Duodenal mucosa (tissue), 2 donors: ENCODE measurements around the gene TLL1.

Experiments
- H3K27ac ChIP-seq: one replicate; pipeline ENCODE4 v1.7.0; 2013; ENCODE audit warnings: low read depth, low read length
- H3K27me3 ChIP-seq, 2 donors: one replicate each; pipeline ENCODE4 v1.7.0; 2013; ENCODE audit warnings: low read length in 2 of 2, control low read depth in 1 of 2; ENCODE audit not compliant: insufficient read depth in 2 of 2, control insufficient read depth in 1 of 2
- H3K36me3 ChIP-seq, 2 donors: one replicate each; pipeline ENCODE4 v1.7.0; 2013; ENCODE audit warnings: low read length in 2 of 2, control low read depth in 1 of 2; ENCODE audit not compliant: insufficient read depth in 2 of 2, control insufficient read depth in 1 of 2
- H3K4me1 ChIP-seq, 2 donors: one replicate each; pipeline ENCODE4 v1.7.0; 2013; ENCODE audit warnings: low read length in 2 of 2, control low read depth in 1 of 2; ENCODE audit not compliant: insufficient read depth in 2 of 2, control insufficient read depth in 1 of 2
- H3K4me3 ChIP-seq, 2 donors: one replicate each; pipeline ENCODE4 v1.7.0; 2013; ENCODE audit warnings: low read length in 2 of 2, low read depth in 1 of 2
- H3K9ac ChIP-seq, 2 donors: one replicate each; pipeline ENCODE4 v1.7.0; 2013; ENCODE audit warnings: low read length in 2 of 2, low read depth in 1 of 2
- H3K9me3 ChIP-seq, 2 donors: one replicate each; pipeline ENCODE4 v1.7.0; 2013; ENCODE audit warnings: low read length in 2 of 2, control low read depth in 1 of 2; ENCODE audit not compliant: control insufficient read depth in 1 of 2

Gene TLL1

DNA sequence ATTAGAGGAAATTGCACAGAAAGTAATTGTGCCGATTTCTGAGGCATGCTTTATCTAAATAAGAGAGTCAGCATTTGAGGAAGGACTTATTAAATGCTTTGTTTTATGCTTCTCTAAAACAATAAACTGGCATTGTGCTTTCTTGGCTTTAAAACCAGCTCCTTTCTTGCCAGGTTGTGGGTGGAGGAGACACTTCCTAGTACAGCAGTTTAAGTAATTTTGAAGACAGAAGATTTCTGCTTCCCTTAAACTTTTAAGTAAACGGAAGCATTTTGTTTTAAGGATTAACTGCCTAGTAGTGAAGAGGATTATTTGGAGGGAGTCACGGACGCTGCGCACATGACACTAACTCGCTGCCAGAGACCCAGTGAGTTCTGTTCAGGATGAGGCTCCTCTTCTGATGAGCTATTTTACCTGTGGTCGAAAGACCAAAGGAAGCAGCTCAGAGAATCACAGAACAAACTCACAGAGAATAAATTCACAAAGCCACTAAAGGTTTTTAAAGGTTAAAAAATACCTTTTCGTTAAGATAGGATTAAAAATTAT, 169.5 kb downstream of the TLL1 start:
- Histone ChIP-seq H3K27me3 (no peaks in the 10 kb centered on the region), H3K9me3 (no peaks in the 10 kb centered on the region), H3K27ac (no peak overlapping the region), H3K4me3 (peak overlapping the region in 1 of 2 donors; percentile 23), H3K36me3 (no peaks in the 10 kb centered on the region), H3K9ac (no peak overlapping the region), H3K4me1 (no peaks in the 10 kb centered on the region)

DNA sequence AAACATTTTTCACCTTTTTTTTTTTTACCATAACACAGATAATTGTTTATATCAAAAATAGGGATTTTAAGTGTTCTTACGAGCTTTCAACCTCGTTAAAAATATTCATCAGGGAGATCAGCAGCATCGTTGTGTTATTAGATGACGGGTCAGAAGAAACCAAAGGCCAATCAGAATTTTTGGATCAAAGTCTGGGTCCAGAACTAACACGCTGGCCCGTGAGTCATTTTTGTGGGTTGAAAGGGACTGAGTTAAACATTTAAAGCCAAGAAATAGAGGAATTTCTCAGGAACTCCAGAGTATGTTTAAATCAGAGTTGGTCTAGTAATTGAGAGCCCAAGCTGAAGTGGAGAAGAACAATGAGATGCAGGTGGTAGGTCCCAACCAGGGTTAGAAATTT, 170.8 kb downstream of the TLL1 start:
- Histone ChIP-seq H3K27me3 (no peaks in the 10 kb centered on the region), H3K4me3 (no peak overlapping the region), H3K9ac (no peak overlapping the region), H3K27ac (no peak overlapping the region), H3K36me3 (no peaks in the 10 kb centered on the region), H3K9me3 (no peaks in the 10 kb centered on the region), H3K4me1 (no peaks in the 10 kb centered on the region)

DNA sequence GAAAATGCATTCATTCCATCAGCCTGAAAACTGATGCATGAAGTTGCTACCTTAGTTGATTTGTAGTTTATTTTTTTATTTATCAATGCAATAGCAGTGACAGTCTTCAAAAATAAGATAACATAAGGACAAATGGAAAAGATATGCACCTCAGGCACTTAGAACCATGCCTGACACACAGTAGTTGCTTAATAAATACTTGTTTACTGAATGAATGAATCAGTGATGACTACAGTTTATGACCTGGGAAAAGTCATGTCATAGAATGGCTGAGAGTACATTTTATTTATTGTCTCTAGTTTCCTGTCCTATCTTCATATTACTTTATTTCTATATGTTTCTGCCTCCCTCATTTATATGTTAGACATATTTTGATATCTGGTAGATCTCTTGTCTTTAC, 171.8 kb downstream of the TLL1 start:
- Histone ChIP-seq H3K27ac (no peak overlapping the region), H3K27me3 (no peaks in the 10 kb centered on the region), H3K4me1 (no peaks in the 10 kb centered on the region), H3K36me3 (no peaks in the 10 kb centered on the region), H3K9me3 (no peaks in the 10 kb centered on the region), H3K9ac (no peak overlapping the region), H3K4me3 (no peak overlapping the region)

DNA sequence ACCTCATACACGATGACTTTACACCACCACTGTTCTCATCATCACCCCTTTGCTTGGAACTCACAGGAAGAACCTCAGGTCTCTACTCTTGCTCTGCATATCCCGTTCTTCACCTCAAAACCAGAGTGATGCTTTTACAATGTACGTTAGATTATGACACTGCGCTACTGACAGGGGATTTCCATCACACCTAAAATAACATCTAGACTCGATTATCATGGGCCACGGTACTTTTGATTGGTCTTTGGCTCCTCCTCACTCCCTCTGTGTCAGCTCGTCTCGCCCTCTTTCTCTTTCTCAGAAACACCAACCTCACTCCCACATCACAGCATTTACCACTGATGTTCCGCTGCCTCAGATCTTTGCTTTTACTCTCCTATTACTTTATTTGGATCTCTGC, 172.4 kb downstream of the TLL1 start:
- Histone ChIP-seq H3K9ac (no peak overlapping the region), H3K4me1 (no peaks in the 10 kb centered on the region), H3K27ac (no peak overlapping the region), H3K27me3 (no peaks in the 10 kb centered on the region), H3K4me3 (no peak overlapping the region), H3K36me3 (no peaks in the 10 kb centered on the region), H3K9me3 (no peaks in the 10 kb centered on the region)

DNA sequence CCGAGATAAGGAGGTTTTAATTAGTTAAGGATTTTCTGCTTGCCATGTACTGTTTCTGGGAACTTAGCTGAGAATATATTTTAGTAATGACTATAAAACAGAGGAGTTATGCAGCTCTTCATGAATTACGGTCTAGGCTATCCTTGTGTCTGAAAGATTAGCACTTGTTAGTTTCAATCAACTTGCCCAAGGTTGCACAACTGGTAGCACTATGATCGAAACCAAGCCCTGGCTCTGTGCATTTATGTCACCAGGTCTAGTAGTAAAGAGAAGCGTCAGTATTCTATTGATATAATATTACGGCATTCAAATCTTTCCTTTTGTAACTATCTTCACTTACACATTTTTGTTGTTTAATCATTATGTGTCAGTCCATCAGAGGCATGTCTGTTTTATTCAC, 176.0 kb downstream of the TLL1 start:
- H3K27me3 ChIP-seq, result no peaks in the 10 kb centered on the region
- no peak overlapping the region for H3K27ac ChIP-seq
- H3K36me3 ChIP-seq, result no peaks in the 10 kb centered on the region
- H3K4me3 ChIP-seq, result no peak overlapping the region
- H3K4me1 ChIP-seq, result no peaks in the 10 kb centered on the region
- no peaks in the 10 kb centered on the region for H3K9me3 ChIP-seq
- no peak overlapping the region for H3K9ac ChIP-seq

DNA sequence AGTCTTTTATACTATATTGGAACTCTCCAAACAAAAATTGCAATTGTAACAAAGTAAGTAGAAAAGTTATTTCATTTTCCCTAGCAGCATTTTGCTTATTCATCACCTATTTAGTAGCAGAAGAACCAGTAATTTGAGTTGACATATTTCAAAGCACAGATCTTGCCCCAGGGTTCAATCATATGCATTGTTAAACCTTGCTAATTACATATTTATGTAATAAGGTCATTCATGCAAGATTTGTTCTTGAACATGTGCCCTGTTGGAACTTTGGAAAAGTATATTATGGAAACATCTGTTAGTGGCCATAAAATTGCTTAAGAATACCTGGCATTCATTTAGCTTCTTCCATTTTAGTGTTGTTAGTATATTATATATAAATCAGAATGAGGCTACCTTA, 191.7 kb downstream of the TLL1 start:
- H3K27me3 ChIP-seq, result no peaks in the 10 kb centered on the region
- no peaks in the 10 kb centered on the region for H3K4me1 ChIP-seq
- no peak overlapping the region for H3K27ac ChIP-seq

DNA sequence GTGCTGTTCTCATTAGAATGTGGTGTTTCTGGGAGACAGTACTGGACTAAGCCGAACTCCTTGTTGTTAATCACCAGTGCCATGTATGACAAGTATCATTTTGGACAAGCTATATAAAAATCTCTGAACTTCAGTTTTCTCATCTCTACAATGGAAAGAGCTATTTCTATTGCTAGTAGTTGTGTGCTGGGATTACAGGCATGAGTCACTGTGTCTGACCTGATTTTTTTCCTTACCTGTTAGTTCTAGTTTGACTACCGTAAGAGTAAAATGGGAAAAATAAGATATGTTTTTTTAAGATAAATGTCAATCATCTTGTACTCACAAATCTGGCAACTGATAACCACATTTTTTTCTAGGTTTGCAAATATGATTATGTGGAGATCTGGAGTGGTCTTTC, 192.3 kb downstream of the TLL1 start:
- Histone ChIP-seq H3K27ac (no peak overlapping the region), H3K4me1 (no peaks in the 10 kb centered on the region), H3K4me3 (no peak overlapping the region), H3K36me3 (no peaks in the 10 kb centered on the region), H3K27me3 (no peaks in the 10 kb centered on the region), H3K9ac (no peak overlapping the region), H3K9me3 (no peaks in the 10 kb centered on the region)

More for the DNA sequence above, 191.7 kb downstream of the TLL1 start:
- Histone ChIP-seq H3K9me3 (no peaks in the 10 kb centered on the region), H3K4me3 (no peak overlapping the region), H3K9ac (no peak overlapping the region), H3K36me3 (no peaks in the 10 kb centered on the region)

DNA sequence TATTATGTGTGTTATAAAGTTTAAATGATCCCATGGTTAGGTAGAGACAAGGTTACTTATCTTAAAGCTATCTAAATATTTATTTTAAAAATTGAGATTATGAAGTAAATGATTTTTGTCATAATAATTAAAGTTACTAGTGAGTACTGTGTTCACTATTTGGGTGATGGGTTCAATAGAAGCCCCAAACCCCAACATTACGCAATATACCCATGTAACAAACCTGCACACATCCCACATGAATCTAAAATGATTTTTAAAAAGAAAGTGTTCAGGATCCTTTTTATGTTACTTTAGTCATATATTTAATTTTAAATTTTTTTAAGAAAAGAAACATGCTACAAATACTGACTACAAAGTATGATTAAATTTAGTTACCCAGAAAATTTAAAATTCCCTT, 193.9 kb downstream of the TLL1 start:
- H3K9me3 ChIP-seq, result no peaks in the 10 kb centered on the region
- H3K9ac ChIP-seq, result no peak overlapping the region
- no peaks in the 10 kb centered on the region for H3K36me3 ChIP-seq
- no peaks in the 10 kb centered on the region for H3K27me3 ChIP-seq
- H3K4me1 ChIP-seq, result no peaks in the 10 kb centered on the region
- H3K4me3 ChIP-seq, result no peak overlapping the region
- H3K27ac ChIP-seq, result no peak overlapping the region

DNA sequence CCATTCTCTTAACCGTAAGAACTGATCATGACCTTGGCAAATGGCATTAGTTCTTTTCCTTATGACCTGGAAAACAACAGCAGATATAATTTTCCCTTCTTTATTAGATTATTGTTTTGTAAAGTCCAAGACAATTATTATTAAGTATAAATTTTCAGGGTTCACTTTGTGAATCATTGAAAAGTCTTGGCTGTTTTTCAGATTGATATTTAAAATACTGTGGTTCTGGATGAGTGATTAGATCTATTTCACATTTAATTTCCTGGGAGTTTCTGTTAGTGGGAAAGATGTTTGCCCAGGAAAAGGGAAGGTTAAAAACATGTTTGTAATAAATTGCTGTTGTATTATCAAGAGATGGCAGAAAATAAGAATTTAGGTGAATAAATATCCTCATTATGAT, 194.9 kb downstream of the TLL1 start:
- Histone ChIP-seq H3K9me3 (no peaks in the 10 kb centered on the region), H3K27me3 (no peaks in the 10 kb centered on the region), H3K4me3 (no peak overlapping the region), H3K27ac (no peak overlapping the region), H3K4me1 (no peaks in the 10 kb centered on the region), H3K36me3 (no peaks in the 10 kb centered on the region), H3K9ac (no peak overlapping the region)

DNA sequence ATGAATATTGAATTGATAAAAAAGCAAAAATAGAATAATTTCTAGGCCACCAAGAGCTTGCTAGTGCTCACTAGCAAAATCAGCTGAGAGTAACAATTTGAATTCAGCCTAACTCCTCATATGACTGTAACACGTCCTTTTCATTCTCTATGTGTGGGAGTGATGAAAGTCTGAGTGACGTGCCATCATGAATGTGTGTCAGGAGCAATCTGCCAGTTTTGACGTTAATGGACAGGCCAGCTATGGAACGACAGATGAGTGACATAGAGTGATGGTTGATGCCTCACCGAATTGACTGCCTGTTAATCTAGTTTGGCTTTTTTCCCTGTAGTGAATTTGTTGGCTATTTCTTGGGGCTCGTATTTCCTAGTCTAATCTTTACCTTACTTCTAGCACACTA, 200.7 kb downstream of the TLL1 start:
- no peak overlapping the region for H3K9ac ChIP-seq
- no peak overlapping the region for H3K27ac ChIP-seq
- H3K4me1 ChIP-seq, result no peaks in the 10 kb centered on the region
- no peaks in the 10 kb centered on the region for H3K9me3 ChIP-seq
- no peaks in the 10 kb centered on the region for H3K27me3 ChIP-seq
- H3K36me3 ChIP-seq, result no peaks in the 10 kb centered on the region
- no peak overlapping the region for H3K4me3 ChIP-seq

DNA sequence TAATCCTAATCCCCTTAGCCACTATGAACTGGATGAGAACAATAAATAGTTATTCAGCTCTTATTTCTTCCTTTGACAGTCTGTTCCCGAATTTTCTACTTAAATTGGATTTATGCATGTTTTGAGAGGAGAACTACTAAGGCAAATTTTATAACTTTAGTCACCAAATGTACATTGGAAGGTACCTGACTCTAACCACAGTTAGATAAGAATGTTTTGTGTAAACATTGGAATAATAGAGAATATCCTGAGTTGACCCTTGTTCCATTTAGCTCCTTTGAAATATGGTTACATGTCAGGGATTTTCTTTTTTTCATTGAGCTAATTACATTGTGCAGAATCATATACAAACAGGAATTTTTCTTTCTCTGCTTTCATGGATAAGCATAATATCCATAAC, 202.6 kb downstream of the TLL1 start:
- Histone ChIP-seq H3K9me3 (no peaks in the 10 kb centered on the region), H3K4me3 (no peak overlapping the region), H3K27ac (no peak overlapping the region), H3K4me1 (no peaks in the 10 kb centered on the region), H3K27me3 (no peaks in the 10 kb centered on the region), H3K36me3 (no peaks in the 10 kb centered on the region), H3K9ac (no peak overlapping the region)
